GM18861 (cell line): Measurements from ENCODE around the gene AMH.

Experiments
- ATAC-seq: cut with Tn5 transposase; IDR thresholded peaks from one replicate; pipeline ENCODE4 v1.9.1; 2021; ENCODE audit not compliant: unreplicated experiment

The AMH gene

GRCh38 chr19:2283835-2284507, 34.8 kb downstream of the AMH start:
- no peak for ATAC-seq

DNA sequence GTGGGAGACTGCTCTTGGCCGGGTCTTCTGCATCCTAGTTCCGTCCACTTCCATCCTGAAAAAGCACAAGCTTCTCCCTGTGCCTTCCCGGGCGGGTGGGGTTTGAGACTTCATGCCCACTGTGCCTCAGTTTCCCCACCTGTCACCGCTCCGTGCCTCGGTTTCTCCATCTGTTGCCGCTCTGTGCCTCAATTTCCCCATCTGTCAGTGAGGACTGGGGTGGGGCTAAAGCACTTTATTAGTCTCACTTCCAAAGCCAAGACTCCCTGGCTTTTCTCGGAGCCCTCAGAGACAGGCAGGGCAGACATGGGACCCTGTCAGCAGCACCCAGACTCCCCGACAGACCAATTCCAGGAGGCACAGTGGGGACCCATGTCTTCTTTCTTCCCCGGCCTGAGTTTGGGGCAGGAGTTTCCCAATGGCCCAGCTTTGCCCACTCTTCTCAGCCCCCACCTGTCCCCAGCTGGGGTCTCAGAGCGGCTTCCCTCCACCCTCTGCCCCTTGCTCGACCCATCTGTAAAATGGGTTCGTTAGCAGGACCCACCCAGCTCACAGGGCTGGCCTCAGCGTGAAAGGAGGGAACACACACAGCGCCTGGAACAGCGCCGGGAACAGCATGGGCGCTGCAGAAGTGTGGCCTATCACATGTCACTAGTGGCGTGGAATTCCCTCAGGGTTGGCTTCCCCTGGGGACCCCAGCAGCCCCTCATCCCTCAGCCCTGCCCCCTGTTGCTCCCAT, 37.4 kb downstream of the AMH start:
- ATAC-seq: no peak

DNA sequence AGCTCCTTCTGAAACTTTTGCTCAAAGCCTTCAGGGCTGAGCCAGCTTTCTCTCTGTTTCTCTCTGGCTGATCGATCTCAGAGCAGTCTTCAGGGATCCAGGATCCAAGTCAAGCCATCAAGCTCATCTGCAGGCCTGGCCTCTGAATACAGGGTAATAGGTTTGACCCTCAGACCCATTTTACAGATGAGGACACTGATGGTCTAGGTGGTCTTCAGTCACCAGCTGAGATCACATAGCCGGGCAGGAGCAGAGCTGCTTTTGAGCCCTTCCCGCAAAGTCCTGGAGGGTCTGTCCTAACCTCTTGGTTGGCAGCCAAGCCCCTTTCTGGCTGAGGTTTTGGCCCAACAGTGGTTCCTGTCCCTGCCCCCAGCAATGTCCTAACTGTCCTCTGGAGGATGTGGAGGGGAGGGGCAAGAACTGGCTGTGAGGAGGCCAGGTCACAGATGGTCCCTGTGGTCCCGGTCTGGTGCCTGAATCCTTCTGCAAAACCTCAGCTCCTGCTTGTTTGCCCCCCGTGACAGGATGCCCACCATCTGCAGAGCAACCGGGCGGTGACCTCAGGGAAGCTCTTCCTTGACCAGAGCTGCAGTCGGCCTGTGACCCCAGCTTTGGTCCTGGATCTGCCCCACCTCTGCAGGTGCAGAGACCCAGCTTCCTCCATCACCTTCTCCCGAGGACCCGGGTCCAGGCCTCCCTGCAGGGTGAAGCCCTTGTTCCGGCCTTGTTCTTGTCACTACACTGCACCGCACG, 38.6 kb downstream of the AMH start:
- ATAC-seq: no peak

- no peak for ATAC-seq
Observed at GRCh38 chr19:2288338-2288817, 39.3 kb downstream of the AMH start.

DNA sequence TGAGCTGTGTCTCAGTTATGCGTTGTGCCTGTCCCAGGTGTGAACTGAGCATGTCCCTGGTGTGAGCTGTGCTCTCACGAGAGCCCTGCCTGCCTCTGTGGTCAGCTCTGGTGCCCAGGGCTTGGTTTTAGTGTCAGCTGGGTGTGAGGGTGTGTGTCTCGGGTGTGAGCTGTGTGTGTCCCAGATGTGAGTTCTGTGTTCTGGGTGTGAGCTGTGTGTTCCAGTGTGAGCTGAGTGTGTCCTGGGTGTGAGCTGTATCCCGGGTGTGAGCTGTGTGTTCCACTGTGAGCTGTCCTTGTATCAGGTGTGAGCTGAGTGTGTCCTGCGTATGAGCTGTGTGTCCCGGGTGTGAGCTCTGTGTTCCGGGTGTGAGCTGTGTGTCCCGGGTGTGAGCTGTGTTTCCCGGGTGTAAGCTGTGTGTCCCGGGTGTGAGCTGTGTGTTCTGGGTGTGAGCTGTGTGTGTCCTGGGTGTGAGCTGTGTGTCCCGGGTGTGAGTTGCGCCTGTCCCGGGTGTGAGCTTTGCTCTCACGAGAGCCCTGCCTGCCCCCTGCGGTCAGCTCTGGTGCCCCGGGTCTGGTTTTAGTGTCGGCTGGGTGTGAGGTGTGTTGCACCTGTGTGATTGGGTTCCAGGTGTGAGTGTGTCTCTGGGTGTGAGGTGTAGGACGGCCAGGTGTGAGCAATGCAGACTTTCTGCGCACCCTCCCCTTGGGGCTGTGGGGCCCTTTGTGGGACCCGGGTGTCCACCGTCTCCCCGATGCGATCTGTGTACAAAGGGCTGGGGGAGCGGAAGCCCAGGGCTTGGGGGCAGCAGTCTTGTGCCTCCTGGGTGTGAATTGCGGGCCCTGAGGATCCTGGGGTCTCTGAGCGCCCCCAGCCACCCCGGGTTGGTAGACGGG, 39.9 kb downstream of the AMH start:
- no peak for ATAC-seq

DNA sequence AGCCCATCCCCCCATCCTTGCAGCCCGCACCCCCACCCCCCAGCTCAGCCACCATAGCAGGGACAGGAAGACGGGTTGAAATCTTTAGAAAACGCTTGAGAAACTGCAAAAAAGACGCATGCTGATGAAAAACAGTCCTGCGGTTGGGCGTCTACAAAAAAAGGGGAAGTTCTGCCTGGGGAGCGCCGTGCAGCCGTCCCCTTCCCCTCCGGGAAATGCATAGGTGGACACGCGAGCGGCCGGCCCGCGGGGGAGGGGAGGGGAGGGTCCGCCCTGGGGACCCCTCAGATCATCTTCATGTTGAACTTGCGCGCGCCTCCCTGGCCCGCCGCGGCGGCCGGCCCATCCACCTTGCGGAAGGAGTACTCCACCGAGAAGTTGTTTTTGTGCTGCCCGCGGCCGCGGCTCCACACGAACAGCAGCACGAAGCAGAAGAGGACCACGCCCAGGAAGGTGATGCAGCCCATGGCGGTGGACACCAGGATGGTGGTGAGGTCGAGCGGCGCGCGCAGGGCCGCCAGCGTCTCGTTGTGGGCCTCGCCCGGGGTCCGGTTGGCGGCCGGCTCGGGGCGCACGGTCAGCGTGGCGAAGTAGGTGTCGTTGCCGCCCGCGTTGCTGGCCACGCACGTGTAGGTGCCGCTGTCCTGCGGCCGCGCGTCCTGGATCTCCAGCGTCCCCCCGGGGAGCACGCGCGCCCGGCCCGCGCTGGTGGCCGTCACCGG, 40.8 kb downstream of the AMH start:
- ATAC-seq: peak; percentile 36

DNA sequence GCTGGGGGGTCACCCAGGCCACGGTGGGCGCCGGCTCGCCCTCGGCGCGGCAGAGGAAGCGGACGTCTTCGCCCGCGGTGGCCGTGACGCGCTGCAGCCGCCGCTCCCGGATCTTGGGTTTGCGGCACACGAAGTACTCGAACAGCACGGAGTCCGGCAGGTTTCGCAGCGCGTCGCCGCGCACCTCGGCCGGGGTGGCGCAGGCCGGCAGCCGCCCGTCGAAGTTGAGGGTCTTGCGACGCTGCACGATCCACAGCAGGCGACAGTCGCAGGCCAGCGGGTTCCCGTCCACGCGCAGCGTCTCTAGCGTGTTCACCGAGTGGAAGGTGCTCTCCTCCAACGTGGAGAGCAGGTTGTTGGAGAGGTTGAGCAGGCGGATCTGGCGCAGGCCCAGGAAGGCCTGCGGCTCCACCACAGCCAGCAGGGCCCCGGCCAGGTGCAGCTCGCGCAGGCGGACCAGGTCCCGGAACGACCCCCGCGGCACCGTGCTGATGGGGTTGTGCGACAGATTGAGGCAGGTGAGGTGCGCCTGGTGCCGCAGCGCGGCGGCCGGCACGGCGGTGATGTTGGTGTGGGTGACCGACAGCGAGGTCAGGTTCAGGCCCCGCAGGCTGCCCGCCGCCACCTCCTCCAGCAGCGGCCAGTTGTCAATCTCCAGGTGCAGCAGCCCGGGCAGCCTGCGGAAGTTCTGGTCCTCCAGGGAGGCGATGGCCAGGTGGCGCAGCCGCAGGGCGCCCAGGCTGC, 41.5 kb downstream of the AMH start:
- ATAC-seq: peak; percentile 17

- ATAC-seq: no peak
Observed at GRCh38 chr19:2291185-2291751, 42.1 kb downstream of the AMH start.

GRCh38 chr19:2294687-2295335, 45.7 kb downstream of the AMH start:
- ATAC-seq: no peak

DNA sequence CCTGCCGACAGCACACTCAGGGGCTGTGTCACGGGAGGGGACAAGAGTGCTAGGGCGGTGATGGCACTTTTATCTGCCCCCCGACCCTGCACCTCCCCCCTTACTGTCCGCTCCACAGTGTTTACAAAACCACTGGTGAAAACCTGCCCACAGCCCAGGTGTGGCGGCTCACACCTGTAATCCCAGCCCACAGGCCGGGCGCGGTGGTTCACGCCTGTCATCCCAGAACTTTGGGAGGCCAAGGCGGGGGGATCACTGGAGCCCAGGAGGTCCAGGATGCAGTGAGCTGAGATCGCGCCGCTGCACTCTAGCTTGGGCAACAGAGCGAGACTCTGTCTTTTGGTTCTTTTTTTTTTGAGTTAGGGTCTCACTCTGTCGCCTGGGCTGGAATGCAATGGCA, 47.0 kb downstream of the AMH start:
- no peak for ATAC-seq

- ATAC-seq: no peak
Observed at GRCh38 chr19:2300533-2300932, 51.4 kb downstream of the AMH start.
